ENCODE measurements around the gene C16orf46. TPM values are rescaled to one million over a fixed set of nuclear protein-coding genes. Genes with fewer than 3 reads are reported as not detected.

The C16orf46 gene
- total and polyA plus RNA-seq, 9 of the 15 experiments (the other 6 are each of a cell fraction or from before 2014, with no cell fraction given): 0.10 to 0.98 (median 0.41) TPM; not detected in 1

DNA sequence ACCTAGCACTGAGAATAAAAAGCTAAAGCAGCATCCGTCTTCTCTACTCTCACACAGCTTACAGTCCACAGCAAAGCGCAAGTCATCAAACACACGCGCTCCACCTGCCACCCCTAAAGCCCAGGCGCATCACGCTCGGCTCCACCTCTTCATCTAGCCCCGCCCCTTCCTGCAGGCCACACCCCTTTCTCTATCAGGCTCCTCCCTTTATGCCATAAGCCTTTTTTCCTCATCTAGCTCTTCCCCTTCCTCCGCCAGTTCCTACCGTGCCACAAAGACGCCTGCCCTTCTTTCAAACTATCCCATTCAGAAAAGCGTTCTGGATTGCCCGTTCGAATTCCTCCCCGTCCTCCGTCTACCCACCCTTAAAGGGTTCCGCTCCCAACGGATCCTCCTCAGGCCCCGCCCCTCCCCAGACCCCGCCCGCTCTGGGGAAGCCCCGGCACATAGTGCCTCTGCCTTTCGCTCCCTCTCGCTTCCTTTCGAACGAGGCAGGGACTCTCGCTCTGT lies 417 bp downstream of the C16orf46 start (continued):
- no peak for TF ChIP-seq MYNN (IDR thresholded peaks at IDR 0.05)
- no peak for TF ChIP-seq MYNN (CRISPR knock-in tag; IDR thresholded peaks at IDR 0.05)
- TF ChIP-seq DDX20 (tag; IDR thresholded peaks at IDR 0.05; ENCODE audit: low read depth): no peak
- no peak for TF ChIP-seq KDM2B (CRISPR knock-in tag; IDR thresholded peaks at IDR 0.05)
- TF ChIP-seq GTF2A2 (tag; IDR thresholded peaks at IDR 0.05): no peak
- TF ChIP-seq ZNF551 (CRISPR knock-in tag; IDR thresholded peaks at IDR 0.05): no peak
- TF ChIP-seq FOS (IDR thresholded peaks at IDR 0.05; ENCODE audit: extremely low read depth, insufficient read length): no peak
- no peak for TF ChIP-seq PCBP1 (IDR thresholded peaks at IDR 0.05; ENCODE audit: low read depth, low read length, poor library complexity, severe bottlenecking)
- TF ChIP-seq CTBP1 (IDR thresholded peaks at IDR 0.05; ENCODE audit: borderline replicate concordance): peak; percentile 23; the same call in 1 of the 2 replicates
- no peak for TF ChIP-seq SAFB2 (IDR thresholded peaks at IDR 0.05; ENCODE audit: borderline replicate concordance, low read depth, low read length, severe bottlenecking)
- TF ChIP-seq, protein P1, sequence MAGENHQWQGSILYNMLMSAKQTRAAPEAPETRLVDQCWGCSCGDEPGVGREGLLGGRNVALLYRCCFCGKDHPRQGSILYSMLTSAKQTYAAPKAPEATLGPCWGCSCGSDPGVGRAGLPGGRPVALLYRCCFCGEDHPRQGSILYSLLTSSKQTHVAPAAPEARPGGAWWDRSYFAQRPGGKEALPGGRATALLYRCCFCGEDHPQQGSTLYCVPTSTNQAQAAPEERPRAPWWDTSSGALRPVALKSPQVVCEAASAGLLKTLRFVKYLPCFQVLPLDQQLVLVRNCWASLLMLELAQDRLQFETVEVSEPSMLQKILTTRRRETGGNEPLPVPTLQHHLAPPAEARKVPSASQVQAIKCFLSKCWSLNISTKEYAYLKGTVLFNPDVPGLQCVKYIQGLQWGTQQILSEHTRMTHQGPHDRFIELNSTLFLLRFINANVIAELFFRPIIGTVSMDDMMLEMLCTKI (IDR thresholded peaks at IDR 0.05; ENCODE audit: partially characterized antibody): no peak
- no peak for TF ChIP-seq ZNF589 (CRISPR knock-in tag; IDR thresholded peaks at IDR 0.05; ENCODE audit: low read depth)
- no peak for TF ChIP-seq ZNF785 (CRISPR knock-in tag; IDR thresholded peaks at IDR 0.05)
- TF ChIP-seq TEAD4 (IDR thresholded peaks at IDR 0.05; ENCODE audit: low read length): no peak
- no peak for TF ChIP-seq TEAD4 (CRISPR knock-in tag; IDR thresholded peaks at IDR 0.05; ENCODE audit: borderline replicate concordance)
- TF ChIP-seq, protein P2, sequence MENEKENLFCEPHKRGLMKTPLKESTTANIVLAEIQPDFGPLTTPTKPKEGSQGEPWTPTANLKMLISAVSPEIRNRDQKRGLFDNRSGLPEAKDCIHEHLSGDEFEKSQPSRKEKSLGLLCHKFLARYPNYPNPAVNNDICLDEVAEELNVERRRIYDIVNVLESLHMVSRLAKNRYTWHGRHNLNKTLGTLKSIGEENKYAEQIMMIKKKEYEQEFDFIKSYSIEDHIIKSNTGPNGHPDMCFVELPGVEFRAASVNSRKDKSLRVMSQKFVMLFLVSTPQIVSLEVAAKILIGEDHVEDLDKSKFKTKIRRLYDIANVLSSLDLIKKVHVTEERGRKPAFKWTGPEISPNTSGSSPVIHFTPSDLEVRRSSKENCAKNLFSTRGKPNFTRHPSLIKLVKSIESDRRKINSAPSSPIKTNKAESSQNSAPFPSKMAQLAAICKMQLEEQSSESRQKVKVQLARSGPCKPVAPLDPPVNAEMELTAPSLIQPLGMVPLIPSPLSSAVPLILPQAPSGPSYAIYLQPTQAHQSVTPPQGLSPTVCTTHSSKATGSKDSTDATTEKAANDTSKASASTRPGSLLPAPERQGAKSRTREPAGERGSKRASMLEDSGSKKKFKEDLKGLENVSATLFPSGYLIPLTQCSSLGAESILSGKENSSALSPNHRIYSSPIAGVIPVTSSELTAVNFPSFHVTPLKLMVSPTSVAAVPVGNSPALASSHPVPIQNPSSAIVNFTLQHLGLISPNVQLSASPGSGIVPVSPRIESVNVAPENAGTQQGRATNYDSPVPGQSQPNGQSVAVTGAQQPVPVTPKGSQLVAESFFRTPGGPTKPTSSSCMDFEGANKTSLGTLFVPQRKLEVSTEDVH (IDR thresholded peaks at IDR 0.05; ENCODE audit: low read depth, partially characterized antibody): no peak
- TF ChIP-seq ZNF282 (CRISPR knock-in tag; IDR thresholded peaks at IDR 0.05): no peak
- TF ChIP-seq, protein P3, sequence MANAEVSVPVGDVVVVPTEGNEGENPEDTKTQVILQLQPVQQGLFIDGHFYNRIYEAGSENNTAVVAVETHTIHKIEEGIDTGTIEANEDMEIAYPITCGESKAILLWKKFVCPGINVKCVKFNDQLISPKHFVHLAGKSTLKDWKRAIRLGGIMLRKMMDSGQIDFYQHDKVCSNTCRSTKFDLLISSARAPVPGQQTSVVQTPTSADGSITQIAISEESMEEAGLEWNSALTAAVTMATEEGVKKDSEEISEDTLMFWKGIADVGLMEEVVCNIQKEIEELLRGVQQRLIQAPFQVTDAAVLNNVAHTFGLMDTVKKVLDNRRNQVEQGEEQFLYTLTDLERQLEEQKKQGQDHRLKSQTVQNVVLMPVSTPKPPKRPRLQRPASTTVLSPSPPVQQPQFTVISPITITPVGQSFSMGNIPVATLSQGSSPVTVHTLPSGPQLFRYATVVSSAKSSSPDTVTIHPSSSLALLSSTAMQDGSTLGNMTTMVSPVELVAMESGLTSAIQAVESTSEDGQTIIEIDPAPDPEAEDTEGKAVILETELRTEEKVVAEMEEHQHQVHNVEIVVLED (CRISPR knock-in tag; IDR thresholded peaks at IDR 0.05): no peak
- TF ChIP-seq XRCC3 (IDR thresholded peaks at IDR 0.05): no peak
- TF ChIP-seq, protein P4, sequence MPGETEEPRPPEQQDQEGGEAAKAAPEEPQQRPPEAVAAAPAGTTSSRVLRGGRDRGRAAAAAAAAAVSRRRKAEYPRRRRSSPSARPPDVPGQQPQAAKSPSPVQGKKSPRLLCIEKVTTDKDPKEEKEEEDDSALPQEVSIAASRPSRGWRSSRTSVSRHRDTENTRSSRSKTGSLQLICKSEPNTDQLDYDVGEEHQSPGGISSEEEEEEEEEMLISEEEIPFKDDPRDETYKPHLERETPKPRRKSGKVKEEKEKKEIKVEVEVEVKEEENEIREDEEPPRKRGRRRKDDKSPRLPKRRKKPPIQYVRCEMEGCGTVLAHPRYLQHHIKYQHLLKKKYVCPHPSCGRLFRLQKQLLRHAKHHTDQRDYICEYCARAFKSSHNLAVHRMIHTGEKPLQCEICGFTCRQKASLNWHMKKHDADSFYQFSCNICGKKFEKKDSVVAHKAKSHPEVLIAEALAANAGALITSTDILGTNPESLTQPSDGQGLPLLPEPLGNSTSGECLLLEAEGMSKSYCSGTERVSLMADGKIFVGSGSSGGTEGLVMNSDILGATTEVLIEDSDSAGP (CRISPR knock-in tag; IDR thresholded peaks at IDR 0.05): no peak
- no peak for TF ChIP-seq HMG20A (CRISPR knock-in tag; conservative IDR thresholded peaks at IDR 0.05)
- TF ChIP-seq HDGF (IDR thresholded peaks at IDR 0.05): peak; percentile 94; the same call in 1 of the 2 replicates
